ENCODE measurements around the gene MTCL1. TPM values are rescaled to one million over a fixed set of nuclear protein-coding genes. Genes with fewer than 3 reads are reported as not detected.
A peak's percentile ranks its signal among the peaks of the same experiment; 100 is the strongest.

MTCL1 gene
- total and polyA plus RNA-seq, 2 of the 8 experiments (the other 6 are each of a cell fraction or from before 2014, with no cell fraction given) = 16.6 to 60.8 TPM

DNA sequence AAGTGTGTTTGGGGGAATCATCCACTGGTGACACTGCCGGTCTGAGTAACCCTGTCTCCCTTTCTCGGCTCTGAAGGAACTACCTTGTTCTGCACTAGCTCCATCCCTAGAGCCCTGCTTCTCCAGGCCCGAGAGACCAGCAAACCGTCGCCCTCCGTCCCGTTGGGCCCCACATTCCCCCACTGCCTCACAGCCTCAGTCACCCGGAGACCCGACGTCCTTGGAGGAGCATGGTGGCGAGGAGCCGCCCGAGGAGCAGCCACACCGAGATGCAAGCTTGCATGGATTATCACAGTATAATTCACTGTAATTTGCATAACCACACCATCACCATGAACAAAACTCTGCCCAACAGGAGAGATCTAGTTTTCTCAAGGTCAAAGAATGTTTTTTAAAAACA, 126.2 kb downstream of the MTCL1 start:
- no peak overlapping the region for H3K4ac ChIP-seq (replicated peaks; ENCODE audit: insufficient read length, low read depth, low read length)
- no peak overlapping the region for H3K27ac ChIP-seq (ENCODE audit: low read depth, low read length)
- peaks cover 0 to under 1% of the 10 kb centered on the region in 2 experiments for H4K20me1 ChIP-seq (replicated peaks in 1 of 2; ENCODE audit: control insufficient read depth in 1 of 2, insufficient read depth in 2 of 2, low read length in 2 of 2)
- no peak overlapping the region for H2BK5ac ChIP-seq (ENCODE audit: low read depth, low read length)
- no peak overlapping the region for H4K5ac ChIP-seq (ENCODE audit: insufficient read length, low read depth, low read length)
- no peak overlapping the region; the same call in 1 of the 2 replicates for H2AK5ac ChIP-seq (ENCODE audit: low read depth, low read length)
- peak overlapping the region; percentile 9; the same call in 1 of the 2 replicates for H4K8ac ChIP-seq (ENCODE audit: extremely low read depth, insufficient read depth, low read length)
- H3K14ac ChIP-seq (ENCODE audit: insufficient read length) = no peak overlapping the region
- H3K23me2 ChIP-seq (ENCODE audit: low read depth, low read length) = no peaks in the 10 kb centered on the region
- H2BK15ac ChIP-seq (ENCODE audit: low read length) = no peak overlapping the region
- no peaks in the 10 kb centered on the region; a peak in 1 of 7 replicates for H3K27me3 ChIP-seq (replicated peaks in 1 of 4; ENCODE audit: control insufficient read depth in 3 of 4, extremely low read depth in 1 of 4, insufficient read depth in 3 of 4, low read length in 3 of 4)
- peaks cover 0 to 12% (median 3%) of the 10 kb centered on the region in 4 experiments; a peak in 4 of 8 replicates for H3K36me3 ChIP-seq (ENCODE audit: control insufficient read depth in 2 of 4, insufficient read depth in 4 of 4, low read length in 3 of 4)
- peaks cover 0 to 4% of the 10 kb centered on the region in 2 experiments; a peak in 1 of 4 replicates for H3K9me3 ChIP-seq (ENCODE audit: insufficient read depth in 2 of 2, low read depth in 1 of 2, low read length in 1 of 2)
- ChIA-PET CTCF (ENCODE audit: partially characterized antibody) (interaction anchor here (1.3 to 3.2 kb wide), 4 partner anchors 12 to 157 kb away, joined by 3 to 11 read pairs (median 6); no protein-coding TSS in a partner anchor), POLR2A (ENCODE audit: partially characterized antibody) (no interaction called here)
- 93% methylated on average over 14 of the region's 14 CpGs; no CpG with 5 or more reads in 1 of the 2 experiments for WGBS, 2 experiments (ENCODE audit: extremely low coverage in 1 of 2, insufficient coverage in 1 of 2, insufficient read length in 1 of 2, insufficient replicate concordance in 2 of 2, low coverage in 1 of 2, low lambda C conversion rate in 2 of 2, missing lambda C conversion rate in 1 of 2)
- H2BK20ac ChIP-seq (ENCODE audit: low read length) = no peak overlapping the region
- H2AFZ ChIP-seq (ENCODE audit: low read length) = no peak overlapping the region
- H3K56ac ChIP-seq (replicated peaks; ENCODE audit: insufficient read length, low read depth, low read length) = no peak overlapping the region
- H3K4me3 ChIP-seq (ENCODE audit: extremely low read depth in 1 of 4, insufficient read depth in 2 of 4, low read depth in 3 of 4, low read length in 4 of 4) = no peak overlapping the region
- H3K79me1 ChIP-seq (ENCODE audit: low read depth, low read length) = no peaks in the 10 kb centered on the region
- H3K9ac ChIP-seq (replicated peaks in 1 of 4; ENCODE audit: extremely low read depth in 1 of 4, low read depth in 3 of 4, low read length in 3 of 4) = no peak overlapping the region
- no peak overlapping the region for H2BK12ac ChIP-seq (ENCODE audit: low read depth, low read length)
- H4K91ac ChIP-seq (replicated peaks; ENCODE audit: insufficient read length, low read length) = no peak overlapping the region
- H3K18ac ChIP-seq (ENCODE audit: extremely low read depth, low read length) = no peak overlapping the region
- H3K23ac ChIP-seq (ENCODE audit: insufficient read length) = no peak overlapping the region
- FAIRE-seq = no peak
- H3K4me1 ChIP-seq (replicated peaks in 1 of 4; ENCODE audit: control insufficient read depth in 3 of 4, insufficient read depth in 4 of 4, low read length in 3 of 4) = peaks cover 0 to 2% (median 0%) of the 10 kb centered on the region in 4 experiments; a peak in 1 of 7 replicates
- H2BK120ac ChIP-seq (replicated peaks; ENCODE audit: low read depth, low read length) = no peak overlapping the region
- no peak for DNase-seq (ENCODE audit: low read depth in 1 of 2, low spot score in 2 of 2)
- no peak overlapping the region for H3K4me2 ChIP-seq (ENCODE audit: insufficient read depth in 1 of 2, low read depth in 2 of 2, low read length in 2 of 2)
- TF ChIP-seq SP2 (IDR thresholded peaks at IDR 0.05; ENCODE audit: low read length) (no peak), SRF (IDR thresholded peaks at IDR 0.05; ENCODE audit: low read depth, low read length) (no peak), CBX5 (IDR thresholded peaks at IDR 0.05; ENCODE audit: low read depth, low read length) (no peak), TCF12 (IDR thresholded peaks at IDR 0.05; ENCODE audit: low read depth, low read length) (no peak), ZNF274 (IDR thresholded peaks at IDR 0.05; ENCODE audit: borderline replicate concordance, extremely low read depth, low read length) (no peak), POLR2AphosphoS5 (IDR thresholded peaks at IDR 0.05; ENCODE audit: low read depth, low read length) (no peak)
- TF ChIP-seq, protein P1, sequence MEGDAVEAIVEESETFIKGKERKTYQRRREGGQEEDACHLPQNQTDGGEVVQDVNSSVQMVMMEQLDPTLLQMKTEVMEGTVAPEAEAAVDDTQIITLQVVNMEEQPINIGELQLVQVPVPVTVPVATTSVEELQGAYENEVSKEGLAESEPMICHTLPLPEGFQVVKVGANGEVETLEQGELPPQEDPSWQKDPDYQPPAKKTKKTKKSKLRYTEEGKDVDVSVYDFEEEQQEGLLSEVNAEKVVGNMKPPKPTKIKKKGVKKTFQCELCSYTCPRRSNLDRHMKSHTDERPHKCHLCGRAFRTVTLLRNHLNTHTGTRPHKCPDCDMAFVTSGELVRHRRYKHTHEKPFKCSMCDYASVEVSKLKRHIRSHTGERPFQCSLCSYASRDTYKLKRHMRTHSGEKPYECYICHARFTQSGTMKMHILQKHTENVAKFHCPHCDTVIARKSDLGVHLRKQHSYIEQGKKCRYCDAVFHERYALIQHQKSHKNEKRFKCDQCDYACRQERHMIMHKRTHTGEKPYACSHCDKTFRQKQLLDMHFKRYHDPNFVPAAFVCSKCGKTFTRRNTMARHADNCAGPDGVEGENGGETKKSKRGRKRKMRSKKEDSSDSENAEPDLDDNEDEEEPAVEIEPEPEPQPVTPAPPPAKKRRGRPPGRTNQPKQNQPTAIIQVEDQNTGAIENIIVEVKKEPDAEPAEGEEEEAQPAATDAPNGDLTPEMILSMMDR (IDR thresholded peaks at IDR 0.05; ENCODE audit: control extremely low read depth in 1 of 3, insufficient read depth in 1 of 3, low read depth in 1 of 3, low read length in 3 of 3) = no peak
- no peaks in the 10 kb centered on the region for H3K79me2 ChIP-seq (ENCODE audit: control insufficient read depth in 1 of 2, insufficient read depth in 2 of 2, low read length in 2 of 2)
